IPS-15b (cell line): ENCODE results near the gene AP3B1.
"Not testable (repeated sequence)": the region's sequence is repeated elsewhere in the genome, so short reads cannot be mapped to it uniquely, and the experiment has no call there.

ENCODE experiments used
- H3K27me3 ChIP-seq: one replicate; pipeline ENCODE4 v1.6.1; 2013; ENCODE audit warnings: low read length; ENCODE audit not compliant: control insufficient read depth, insufficient read depth
- H3K36me3 ChIP-seq: one replicate; pipeline ENCODE4 v1.6.1; 2013; ENCODE audit warnings: low read length; ENCODE audit not compliant: control insufficient read depth, insufficient read depth
- H3K4me1 ChIP-seq: one replicate; pipeline ENCODE4 v1.6.1; 2013; ENCODE audit warnings: mild to moderate bottlenecking, low read length; ENCODE audit not compliant: control insufficient read depth, insufficient read depth
- H3K4me3 ChIP-seq: one replicate; pipeline ENCODE4 v1.5.1; 2013; ENCODE audit warnings: low read depth, low read length
- H3K9ac ChIP-seq: one replicate; pipeline ENCODE4 v1.6.1; 2013; ENCODE audit warnings: low read depth, mild to moderate bottlenecking, low read length
- H3K9me3 ChIP-seq: one replicate; pipeline ENCODE4 v1.6.1; 2013; ENCODE audit warnings: mild to moderate bottlenecking, low read length; ENCODE audit not compliant: control insufficient read depth, insufficient read depth

The AP3B1 gene

DNA sequence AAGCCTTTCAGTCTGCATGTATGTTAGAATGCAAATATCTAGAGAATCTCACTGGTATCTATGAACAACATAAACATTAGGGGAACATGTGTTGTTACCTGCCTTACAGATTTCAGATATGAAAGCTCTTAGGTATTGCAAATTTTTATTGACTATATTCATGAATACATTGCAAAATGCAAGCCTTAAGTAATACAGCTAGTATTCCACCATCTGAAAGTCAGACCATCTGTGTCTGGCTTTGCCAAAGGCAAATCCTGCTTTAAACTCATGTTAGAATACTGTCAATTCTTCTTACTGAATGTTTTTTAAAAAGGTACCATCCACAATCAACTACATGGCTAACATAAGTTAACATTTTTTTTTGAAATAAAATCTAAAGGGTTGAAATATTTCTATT, 215.6 kb downstream of the AP3B1 start:
- no peaks in the 10 kb centered on the region for H3K27me3 ChIP-seq
- no peak overlapping the region for H3K9ac ChIP-seq
- no peaks in the 10 kb centered on the region for H3K9me3 ChIP-seq
- no peaks in the 10 kb centered on the region for H3K36me3 ChIP-seq
- H3K4me1 ChIP-seq = peaks cover 6% of the 10 kb centered on the region
- no peak overlapping the region for H3K4me3 ChIP-seq

- Histone ChIP-seq H3K4me1 (peaks cover 6% of the 10 kb centered on the region), H3K36me3 (no peaks in the 10 kb centered on the region)
Observed at GRCh38 chr5:78077369-78078068, 217.0 kb downstream of the AP3B1 start.

DNA sequence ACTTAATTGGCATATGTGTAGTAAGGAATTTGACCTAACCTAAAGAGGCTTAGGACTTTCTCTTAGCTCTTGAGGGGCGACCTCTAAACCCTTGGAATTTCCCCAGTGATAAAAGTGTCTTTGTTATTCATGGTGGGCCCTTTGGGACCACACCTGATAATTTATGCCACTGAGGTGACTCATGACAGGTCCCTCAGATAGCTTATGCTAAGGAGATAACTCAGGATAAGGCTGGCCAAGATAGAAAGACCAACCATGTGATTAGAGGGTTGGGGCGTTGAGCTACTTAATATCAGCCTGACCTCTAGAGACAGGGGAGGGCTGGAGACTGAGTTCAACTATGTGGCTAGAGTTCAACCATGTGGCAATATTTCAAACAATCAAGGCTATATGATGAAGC, 218.1 kb downstream of the AP3B1 start:
- no peak overlapping the region for H3K9ac ChIP-seq
- no peaks in the 10 kb centered on the region for H3K9me3 ChIP-seq
- H3K4me3 ChIP-seq = no peak overlapping the region
- H3K4me1 ChIP-seq = peaks cover 6% of the 10 kb centered on the region
- H3K36me3 ChIP-seq = no peaks in the 10 kb centered on the region
- H3K27me3 ChIP-seq = no peaks in the 10 kb centered on the region

More at GRCh38 chr5:78077369-78078068, 217.0 kb downstream of the AP3B1 start:
- H3K9me3 ChIP-seq = no peaks in the 10 kb centered on the region
- no peak overlapping the region for H3K9ac ChIP-seq
- H3K4me3 ChIP-seq = no peak overlapping the region
- H3K27me3 ChIP-seq = no peaks in the 10 kb centered on the region

DNA sequence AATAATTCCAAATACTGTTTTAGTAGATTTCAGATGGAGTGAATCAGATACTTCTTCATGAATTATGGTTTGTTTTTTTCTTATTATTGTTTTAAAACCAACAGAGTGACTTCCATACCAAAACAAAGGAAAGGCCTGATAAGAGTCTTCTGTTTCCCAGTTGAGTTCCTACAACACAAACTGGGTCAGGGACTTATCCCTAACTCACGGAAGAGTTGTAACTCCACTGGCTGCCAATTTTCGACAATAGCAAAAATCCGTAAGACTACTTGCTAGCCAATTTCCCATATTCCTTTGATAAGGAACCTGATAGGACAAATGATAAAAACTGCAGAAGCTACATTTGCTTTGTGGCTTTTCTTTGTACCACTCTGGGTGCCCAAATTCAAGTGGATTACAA, 219.2 kb downstream of the AP3B1 start:
- Histone ChIP-seq H3K4me3 (no peak overlapping the region), H3K27me3 (no peaks in the 10 kb centered on the region), H3K9ac (no peak overlapping the region), H3K36me3 (no peaks in the 10 kb centered on the region), H3K4me1 (peaks cover 6% of the 10 kb centered on the region), H3K9me3 (no peaks in the 10 kb centered on the region)

- H3K9me3 ChIP-seq, H3K27me3 ChIP-seq, H3K4me3 ChIP-seq, H3K9ac ChIP-seq, H3K36me3 ChIP-seq, H3K4me1 ChIP-seq: not testable (repeated sequence)
Observed at GRCh38 chr5:78070691-78071090, 223.8 kb downstream of the AP3B1 start.

GRCh38 chr5:78067581-78067980, 226.9 kb downstream of the AP3B1 start:
- not testable (repeated sequence) for H3K36me3 ChIP-seq, H3K27me3 ChIP-seq, H3K9ac ChIP-seq, H3K4me3 ChIP-seq, H3K9me3 ChIP-seq, H3K4me1 ChIP-seq

GRCh38 chr5:78066722-78067121, 227.8 kb downstream of the AP3B1 start:
- not testable (repeated sequence) for H3K4me3 ChIP-seq, H3K9ac ChIP-seq, H3K27me3 ChIP-seq, H3K36me3 ChIP-seq, H3K9me3 ChIP-seq, H3K4me1 ChIP-seq

- H3K4me3 ChIP-seq = no peak overlapping the region
- H3K9ac ChIP-seq = no peak overlapping the region
- peaks cover 2% of the 10 kb centered on the region for H3K4me1 ChIP-seq
- no peaks in the 10 kb centered on the region for H3K27me3 ChIP-seq
- no peaks in the 10 kb centered on the region for H3K36me3 ChIP-seq
- no peaks in the 10 kb centered on the region for H3K9me3 ChIP-seq
Observed at GRCh38 chr5:78065663-78066062, 228.8 kb downstream of the AP3B1 start.

GRCh38 chr5:78064941-78065472, 229.5 kb downstream of the AP3B1 start:
- Histone ChIP-seq H3K4me3 (no peak overlapping the region), H3K9me3 (no peaks in the 10 kb centered on the region), H3K4me1 (peaks cover 2% of the 10 kb centered on the region), H3K27me3 (no peaks in the 10 kb centered on the region), H3K36me3 (no peaks in the 10 kb centered on the region), H3K9ac (no peak overlapping the region)

- Histone ChIP-seq H3K27me3 (no peaks in the 10 kb centered on the region), H3K4me1 (peaks cover 2% of the 10 kb centered on the region), H3K9ac (no peak overlapping the region), H3K9me3 (no peaks in the 10 kb centered on the region), H3K4me3 (no peak overlapping the region), H3K36me3 (no peaks in the 10 kb centered on the region)
Observed at GRCh38 chr5:78063495-78063894, 231.0 kb downstream of the AP3B1 start.

DNA sequence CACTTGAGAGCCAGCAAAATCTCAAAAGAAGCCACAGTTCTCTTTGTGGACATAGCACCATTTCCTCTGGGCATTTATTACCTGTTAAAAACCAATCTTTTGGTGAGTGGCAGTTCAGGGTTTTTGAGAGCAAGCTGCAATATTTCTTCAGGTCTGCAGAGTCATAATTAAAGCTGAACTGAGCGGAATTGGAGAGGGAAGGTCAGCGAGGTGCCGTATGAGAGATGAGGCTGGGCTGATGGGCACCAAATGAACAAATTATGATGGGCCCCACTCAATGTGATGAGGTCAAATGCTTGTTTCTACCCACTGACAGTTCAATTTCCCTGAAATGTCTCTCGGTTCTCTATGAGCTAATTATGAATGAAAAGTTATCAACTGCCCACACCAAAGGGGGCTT, 231.9 kb downstream of the AP3B1 start:
- no peak overlapping the region for H3K9ac ChIP-seq
- no peak overlapping the region for H3K4me3 ChIP-seq
- H3K36me3 ChIP-seq = no peaks in the 10 kb centered on the region
- H3K27me3 ChIP-seq = no peaks in the 10 kb centered on the region
- peaks cover 2% of the 10 kb centered on the region for H3K4me1 ChIP-seq
- no peaks in the 10 kb centered on the region for H3K9me3 ChIP-seq

DNA sequence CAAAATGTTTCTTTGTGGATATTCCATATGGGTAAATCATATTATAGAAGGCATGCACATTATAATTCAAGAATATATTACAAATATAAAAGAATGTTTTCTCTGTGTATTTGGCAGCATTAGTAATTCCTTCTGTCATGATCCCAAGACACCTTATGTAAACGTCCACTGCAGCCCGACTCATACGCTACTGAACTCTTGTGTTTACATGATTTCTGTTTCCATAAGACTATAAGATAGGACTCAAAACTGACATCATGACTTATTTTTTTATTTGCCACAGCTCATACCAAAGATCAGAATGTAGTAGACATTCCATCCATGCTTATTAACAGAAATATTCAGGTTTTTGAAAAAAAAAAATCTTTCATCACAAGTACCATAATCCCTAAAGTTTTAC, 234.1 kb downstream of the AP3B1 start:
- Histone ChIP-seq H3K4me3 (no peak overlapping the region), H3K9me3 (no peaks in the 10 kb centered on the region), H3K4me1 (peaks cover 2% of the 10 kb centered on the region), H3K9ac (no peak overlapping the region), H3K27me3 (no peaks in the 10 kb centered on the region), H3K36me3 (no peaks in the 10 kb centered on the region)
